ENCODE results near the gene ZFP36L2.
A peak's percentile ranks its signal among the peaks of the same experiment; 100 is the strongest.

The ZFP36L2 gene

DNA sequence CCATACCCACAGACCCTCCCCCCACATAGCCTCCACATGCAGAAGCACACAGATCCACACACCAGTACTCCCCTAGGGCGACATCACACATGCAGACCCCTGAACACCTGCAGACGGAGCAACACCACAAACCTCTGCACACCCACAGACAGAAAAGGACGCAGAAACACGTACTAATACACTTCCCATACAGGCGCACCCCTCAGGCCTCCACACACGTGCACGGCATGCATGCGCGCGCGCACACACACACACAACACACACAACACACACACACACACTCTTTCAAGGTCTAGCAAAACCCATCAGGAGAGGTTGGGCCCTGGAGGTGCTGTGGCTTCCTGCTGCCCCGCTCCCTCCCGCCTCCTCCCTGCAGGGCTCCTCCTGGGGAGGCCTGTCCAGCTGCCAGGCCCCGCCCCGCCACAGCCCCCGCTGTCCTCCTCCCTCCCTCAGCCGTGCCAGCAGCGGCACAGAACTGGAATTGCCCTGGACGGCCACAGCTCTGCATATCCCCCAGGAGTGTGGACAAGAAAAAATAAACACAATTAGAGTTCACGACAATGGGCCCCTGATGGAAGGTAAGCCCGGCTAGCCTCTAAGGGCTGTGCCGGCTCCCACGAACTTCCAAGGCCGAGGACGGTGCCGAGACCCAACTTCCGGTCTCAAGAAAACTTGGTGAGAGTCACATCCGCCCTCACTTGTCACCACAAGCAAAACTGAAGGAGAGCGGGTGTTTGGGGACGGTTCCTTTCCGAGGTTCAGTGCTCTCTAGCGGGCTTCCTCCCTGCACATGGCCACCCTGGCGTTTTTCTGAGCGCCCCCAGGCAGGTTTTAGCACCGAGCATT, 6.8 kb downstream of the ZFP36L2 start (continued):
- TF ChIP-seq ZSCAN16 (tag by site-specific recombination; IDR thresholded peaks at IDR 0.05), result 0 out of 2 replicates have a peak, but pooled peaks have one; percentile 10
- no peak for TF ChIP-seq ZNF239 (tag by site-specific recombination; IDR thresholded peaks at IDR 0.05)
- 0 out of 2 replicates have a peak, but pooled peaks have one; percentile 17 for TF ChIP-seq SP7 (tag by site-specific recombination; IDR thresholded peaks at IDR 0.05)
- no peak for TF ChIP-seq ZNF138 (tag by site-specific recombination; IDR thresholded peaks at IDR 0.05; ENCODE audit: borderline replicate concordance)
- peak; percentile 69; the same call in 1 of the 2 replicates for TF ChIP-seq ZNF561 (tag by site-specific recombination; IDR thresholded peaks at IDR 0.05; ENCODE audit: borderline replicate concordance)
- no peak for TF ChIP-seq ZNF433 (tag by site-specific recombination; IDR thresholded peaks at IDR 0.05; ENCODE audit: low read depth)
- peak; percentile 82 for TF ChIP-seq ZBTB17 (tag by site-specific recombination; IDR thresholded peaks at IDR 0.05)
- no peak for TF ChIP-seq ZNF37A (tag by site-specific recombination; IDR thresholded peaks at IDR 0.05)
- no peak for TF ChIP-seq FEZF1 (tag by site-specific recombination; IDR thresholded peaks at IDR 0.05)
- no peak for TF ChIP-seq ZNF211 (tag by site-specific recombination; IDR thresholded peaks at IDR 0.05; ENCODE audit: low read depth)
- TF ChIP-seq ZNF121 (tag by site-specific recombination; IDR thresholded peaks at IDR 0.05), result no peak
- TF ChIP-seq GLI2 (tag by site-specific recombination; IDR thresholded peaks at IDR 0.05; ENCODE audit: borderline replicate concordance, low read depth), result no peak
- TF ChIP-seq, protein P1, sequence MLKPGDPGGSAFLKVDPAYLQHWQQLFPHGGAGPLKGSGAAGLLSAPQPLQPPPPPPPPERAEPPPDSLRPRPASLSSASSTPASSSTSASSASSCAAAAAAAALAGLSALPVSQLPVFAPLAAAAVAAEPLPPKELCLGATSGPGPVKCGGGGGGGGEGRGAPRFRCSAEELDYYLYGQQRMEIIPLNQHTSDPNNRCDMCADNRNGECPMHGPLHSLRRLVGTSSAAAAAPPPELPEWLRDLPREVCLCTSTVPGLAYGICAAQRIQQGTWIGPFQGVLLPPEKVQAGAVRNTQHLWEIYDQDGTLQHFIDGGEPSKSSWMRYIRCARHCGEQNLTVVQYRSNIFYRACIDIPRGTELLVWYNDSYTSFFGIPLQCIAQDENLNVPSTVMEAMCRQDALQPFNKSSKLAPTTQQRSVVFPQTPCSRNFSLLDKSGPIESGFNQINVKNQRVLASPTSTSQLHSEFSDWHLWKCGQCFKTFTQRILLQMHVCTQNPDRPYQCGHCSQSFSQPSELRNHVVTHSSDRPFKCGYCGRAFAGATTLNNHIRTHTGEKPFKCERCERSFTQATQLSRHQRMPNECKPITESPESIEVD (tag by site-specific recombination; IDR thresholded peaks at IDR 0.05), result no peak
- TF ChIP-seq ZNF10 (tag by site-specific recombination; IDR thresholded peaks at IDR 0.05), result peak; percentile 58; the same call in 1 of the 2 replicates
- TF ChIP-seq BCL11B (tag by site-specific recombination; IDR thresholded peaks at IDR 0.05; ENCODE audit: low read depth), result no peak
- no peak; the same call in 1 of the 2 replicates for TF ChIP-seq KLF9 (tag by site-specific recombination; IDR thresholded peaks at IDR 0.05; ENCODE audit: low read depth)
- TF ChIP-seq, protein P2, sequence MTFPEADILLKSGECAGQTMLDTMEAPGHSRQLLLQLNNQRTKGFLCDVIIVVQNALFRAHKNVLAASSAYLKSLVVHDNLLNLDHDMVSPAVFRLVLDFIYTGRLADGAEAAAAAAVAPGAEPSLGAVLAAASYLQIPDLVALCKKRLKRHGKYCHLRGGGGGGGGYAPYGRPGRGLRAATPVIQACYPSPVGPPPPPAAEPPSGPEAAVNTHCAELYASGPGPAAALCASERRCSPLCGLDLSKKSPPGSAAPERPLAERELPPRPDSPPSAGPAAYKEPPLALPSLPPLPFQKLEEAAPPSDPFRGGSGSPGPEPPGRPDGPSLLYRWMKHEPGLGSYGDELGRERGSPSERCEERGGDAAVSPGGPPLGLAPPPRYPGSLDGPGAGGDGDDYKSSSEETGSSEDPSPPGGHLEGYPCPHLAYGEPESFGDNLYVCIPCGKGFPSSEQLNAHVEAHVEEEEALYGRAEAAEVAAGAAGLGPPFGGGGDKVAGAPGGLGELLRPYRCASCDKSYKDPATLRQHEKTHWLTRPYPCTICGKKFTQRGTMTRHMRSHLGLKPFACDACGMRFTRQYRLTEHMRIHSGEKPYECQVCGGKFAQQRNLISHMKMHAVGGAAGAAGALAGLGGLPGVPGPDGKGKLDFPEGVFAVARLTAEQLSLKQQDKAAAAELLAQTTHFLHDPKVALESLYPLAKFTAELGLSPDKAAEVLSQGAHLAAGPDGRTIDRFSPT (tag by site-specific recombination; IDR thresholded peaks at IDR 0.05), result peak; percentile 69; the same call in 1 of the 2 replicates
- TF ChIP-seq, protein P3, sequence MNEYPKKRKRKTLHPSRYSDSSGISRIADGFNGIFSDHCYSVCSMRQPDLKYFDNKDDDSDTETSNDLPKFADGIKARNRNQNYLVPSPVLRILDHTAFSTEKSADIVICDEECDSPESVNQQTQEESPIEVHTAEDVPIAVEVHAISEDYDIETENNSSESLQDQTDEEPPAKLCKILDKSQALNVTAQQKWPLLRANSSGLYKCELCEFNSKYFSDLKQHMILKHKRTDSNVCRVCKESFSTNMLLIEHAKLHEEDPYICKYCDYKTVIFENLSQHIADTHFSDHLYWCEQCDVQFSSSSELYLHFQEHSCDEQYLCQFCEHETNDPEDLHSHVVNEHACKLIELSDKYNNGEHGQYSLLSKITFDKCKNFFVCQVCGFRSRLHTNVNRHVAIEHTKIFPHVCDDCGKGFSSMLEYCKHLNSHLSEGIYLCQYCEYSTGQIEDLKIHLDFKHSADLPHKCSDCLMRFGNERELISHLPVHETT (tag by site-specific recombination; IDR thresholded peaks at IDR 0.05), result peak; percentile 11
- TF ChIP-seq ZNF202 (tag by site-specific recombination; IDR thresholded peaks at IDR 0.05; ENCODE audit: borderline replicate concordance), result no peak
- no peak for TF ChIP-seq ZNF658 (tag by site-specific recombination; IDR thresholded peaks at IDR 0.05)
- peak; percentile 59 for TF ChIP-seq ZBTB48 (tag by site-specific recombination; IDR thresholded peaks at IDR 0.05)
- TF ChIP-seq ZNF140 (tag by site-specific recombination; IDR thresholded peaks at IDR 0.05), result no peak
- TF ChIP-seq, protein P4, sequence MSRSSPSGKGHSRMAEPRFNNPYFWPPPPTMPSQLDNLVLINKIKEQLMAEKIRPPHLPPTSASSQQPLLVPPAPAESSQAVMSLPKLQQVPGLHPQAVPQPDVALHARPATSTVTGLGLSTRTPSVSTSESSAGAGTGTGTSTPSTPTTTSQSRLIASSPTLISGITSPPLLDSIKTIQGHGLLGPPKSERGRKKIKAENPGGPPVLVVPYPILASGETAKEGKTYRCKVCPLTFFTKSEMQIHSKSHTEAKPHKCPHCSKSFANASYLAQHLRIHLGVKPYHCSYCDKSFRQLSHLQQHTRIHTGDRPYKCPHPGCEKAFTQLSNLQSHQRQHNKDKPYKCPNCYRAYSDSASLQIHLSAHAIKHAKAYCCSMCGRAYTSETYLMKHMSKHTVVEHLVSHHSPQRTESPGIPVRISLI (tag by site-specific recombination; IDR thresholded peaks at IDR 0.05), result no peak
- no peak for TF ChIP-seq SETDB1 (IDR thresholded peaks at IDR 0.05; ENCODE audit: insufficient read length, low read length)
- TF ChIP-seq ZNF776 (tag by site-specific recombination; IDR thresholded peaks at IDR 0.05; ENCODE audit: borderline replicate concordance), result no peak
- 0 out of 2 replicates have a peak, but pooled peaks have one; percentile 14 for TF ChIP-seq ZNF777 (tag by site-specific recombination; IDR thresholded peaks at IDR 0.05; ENCODE audit: borderline replicate concordance)
- TF ChIP-seq SCRT2 (tag by site-specific recombination; IDR thresholded peaks at IDR 0.05), result no peak
- TF ChIP-seq ZNF311 (tag by site-specific recombination; IDR thresholded peaks at IDR 0.05; ENCODE audit: borderline replicate concordance), result no peak
- TF ChIP-seq, protein P5, sequence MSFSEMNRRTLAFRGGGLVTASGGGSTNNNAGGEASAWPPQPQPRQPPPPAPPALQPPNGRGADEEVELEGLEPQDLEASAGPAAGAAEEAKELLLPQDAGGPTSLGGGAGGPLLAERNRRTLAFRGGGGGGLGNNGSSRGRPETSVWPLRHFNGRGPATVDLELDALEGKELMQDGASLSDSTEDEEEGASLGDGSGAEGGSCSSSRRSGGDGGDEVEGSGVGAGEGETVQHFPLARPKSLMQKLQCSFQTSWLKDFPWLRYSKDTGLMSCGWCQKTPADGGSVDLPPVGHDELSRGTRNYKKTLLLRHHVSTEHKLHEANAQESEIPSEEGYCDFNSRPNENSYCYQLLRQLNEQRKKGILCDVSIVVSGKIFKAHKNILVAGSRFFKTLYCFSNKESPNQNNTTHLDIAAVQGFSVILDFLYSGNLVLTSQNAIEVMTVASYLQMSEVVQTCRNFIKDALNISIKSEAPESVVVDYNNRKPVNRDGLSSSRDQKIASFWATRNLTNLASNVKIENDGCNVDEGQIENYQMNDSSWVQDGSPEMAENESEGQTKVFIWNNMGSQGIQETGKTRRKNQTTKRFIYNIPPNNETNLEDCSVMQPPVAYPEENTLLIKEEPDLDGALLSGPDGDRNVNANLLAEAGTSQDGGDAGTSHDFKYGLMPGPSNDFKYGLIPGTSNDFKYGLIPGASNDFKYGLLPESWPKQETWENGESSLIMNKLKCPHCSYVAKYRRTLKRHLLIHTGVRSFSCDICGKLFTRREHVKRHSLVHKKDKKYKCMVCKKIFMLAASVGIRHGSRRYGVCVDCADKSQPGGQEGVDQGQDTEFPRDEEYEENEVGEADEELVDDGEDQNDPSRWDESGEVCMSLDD (tag by site-specific recombination; IDR thresholded peaks at IDR 0.05), result peak; percentile 80
- no peak for TF ChIP-seq ZSCAN30 (tag by site-specific recombination; IDR thresholded peaks at IDR 0.05)
- TF ChIP-seq ZBTB21 (tag by site-specific recombination; IDR thresholded peaks at IDR 0.05), result no peak
